ENCODE results near the gene ACTR1B. TPM values are rescaled to one million over a fixed set of nuclear protein-coding genes. Genes with fewer than 3 reads are reported as not detected.

The ACTR1B gene
- total and polyA plus RNA-seq, 2 of the 4 experiments (the other 2 are of a cell fraction), result 40.5 to 68.8 TPM

DNA sequence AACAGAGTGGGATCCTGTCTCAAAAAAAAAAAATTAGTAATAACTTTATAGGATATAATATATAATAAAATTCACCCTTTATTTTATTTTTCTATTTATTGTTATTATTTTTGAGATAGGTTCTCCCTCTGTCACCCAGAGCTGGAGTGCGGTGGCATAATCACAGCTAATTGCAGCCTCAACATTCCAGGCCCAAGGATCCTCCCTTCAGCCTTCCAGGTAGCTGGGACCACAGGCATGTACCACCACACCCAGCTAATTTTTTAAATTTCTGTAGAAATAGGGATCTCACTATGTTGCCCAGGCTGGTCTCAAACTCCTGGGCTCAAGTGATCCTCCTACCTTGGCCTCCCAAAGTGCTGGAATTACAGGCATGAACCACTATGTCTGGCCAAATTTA is 6.6 kb upstream of the ACTR1B start:
- Histone ChIP-seq H3K4me2 (ENCODE audit: low read depth, low read length) (no peak overlapping the region), H3K4me3 (ENCODE audit: insufficient read depth, low read depth, low read length) (no peak overlapping the region), H4K5ac (ENCODE audit: low read depth, low read length) (no peak overlapping the region), H2BK15ac (ENCODE audit: low read depth, low read length) (no peak overlapping the region), H3K79me1 (ENCODE audit: low read depth in 1 of 2, low read length in 2 of 2) (no peaks in the 10 kb centered on the region), H3K9ac (ENCODE audit: low read depth, low read length) (no peak overlapping the region), H3K27me3 (ENCODE audit: control insufficient read depth, insufficient read depth, low read length) (no peaks in the 10 kb centered on the region), H3K56ac (ENCODE audit: extremely low read depth, insufficient read depth, low read length) (no peak overlapping the region), H4K20me1 (ENCODE audit: insufficient read depth, low read length) (no peaks in the 10 kb centered on the region), H4K8ac (ENCODE audit: low read depth in 2 of 2, low read length in 2 of 2) (no peak overlapping the region), H3K23ac (ENCODE audit: low read depth, low read length) (no peak overlapping the region), H2AFZ (replicated peaks; ENCODE audit: low read length, poor library complexity) (no peak overlapping the region), H2BK120ac (ENCODE audit: low read depth, low read length) (no peak overlapping the region), H2AK5ac (ENCODE audit: low read depth, low read length) (no peak overlapping the region), H3K36me3 (ENCODE audit: control insufficient read depth, insufficient read depth, low read length) (no peaks in the 10 kb centered on the region), H2BK20ac (ENCODE audit: low read depth, low read length) (no peak overlapping the region), H3K4me1 (ENCODE audit: control insufficient read depth, insufficient read depth, low read length) (peaks cover 2% of the 10 kb centered on the region; the same call in 1 of the 2 replicates), H2AK9ac (replicated peaks; ENCODE audit: low read depth, low read length, poor library complexity) (no peak overlapping the region), H3K27ac (ENCODE audit: insufficient read depth, low read length) (no peak overlapping the region), H3K18ac (ENCODE audit: low read depth, low read length) (no peak overlapping the region), H4K91ac (ENCODE audit: insufficient read depth, low read depth, low read length) (no peak overlapping the region), H3K14ac (replicated peaks; ENCODE audit: low read depth, low read length) (no peak overlapping the region), H3K4ac (ENCODE audit: low read depth, low read length) (no peak overlapping the region), H2BK5ac (ENCODE audit: low read depth, low read length, poor library complexity, severe bottlenecking) (no peak overlapping the region), H3K9me3 (ENCODE audit: control insufficient read depth, insufficient read depth, low read length) (no peaks in the 10 kb centered on the region), H3K9me1 (ENCODE audit: insufficient read depth, low read length) (0 out of 2 replicates have a peak, but pooled peaks cover 3% of the 10 kb centered on the region)
- intact Hi-C loops (cut with micrococcal nuclease) (no loop called here), dilution Hi-C loops (cut with HindIII; ENCODE audit: low sequenced_read_pairs, unreplicated experiment) (no loop called here), in situ Hi-C loops (cut with MboI; ENCODE audit: low sequenced_read_pairs) (loop anchor here (25.0 kb wide), 1 partner anchor 1608 kb away; no protein-coding TSS in a partner anchor)
- CTCF ChIA-PET, result no interaction called here
- no peak for ATAC-seq (ENCODE audit: low read depth)
- DNase-seq, result no peak
- POLR2A ChIA-PET (ENCODE audit: unreplicated experiment), result no interaction called here
- WGBS, 2 experiments (ENCODE audit: extremely low coverage in 2 of 2, insufficient read length in 1 of 2), result no CpG with 5 or more reads among the region's 1 CpG
- BruUV-seq (replicated peaks), result no TSS peak
- TF ChIP-seq CEBPB (IDR thresholded peaks at IDR 0.05; ENCODE audit: low read depth, low read length), result no peak
- TF ChIP-seq SMC3 (IDR thresholded peaks at IDR 0.05; ENCODE audit: low read depth, low read length), result no peak
- TF ChIP-seq FOS (IDR thresholded peaks at IDR 0.05; ENCODE audit: low read depth, low read length), result no peak
- TF ChIP-seq, protein P1, sequence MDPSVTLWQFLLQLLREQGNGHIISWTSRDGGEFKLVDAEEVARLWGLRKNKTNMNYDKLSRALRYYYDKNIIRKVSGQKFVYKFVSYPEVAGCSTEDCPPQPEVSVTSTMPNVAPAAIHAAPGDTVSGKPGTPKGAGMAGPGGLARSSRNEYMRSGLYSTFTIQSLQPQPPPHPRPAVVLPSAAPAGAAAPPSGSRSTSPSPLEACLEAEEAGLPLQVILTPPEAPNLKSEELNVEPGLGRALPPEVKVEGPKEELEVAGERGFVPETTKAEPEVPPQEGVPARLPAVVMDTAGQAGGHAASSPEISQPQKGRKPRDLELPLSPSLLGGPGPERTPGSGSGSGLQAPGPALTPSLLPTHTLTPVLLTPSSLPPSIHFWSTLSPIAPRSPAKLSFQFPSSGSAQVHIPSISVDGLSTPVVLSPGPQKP (IDR thresholded peaks at IDR 0.05; ENCODE audit: borderline replicate concordance, low read depth, low read length), result no peak
